BE2C (cell line): ENCODE data around the gene CEACAM1.
"Not testable (repeated sequence)": the region's sequence is repeated elsewhere in the genome, so short reads cannot be mapped to it uniquely, and the experiment has no call there.

Experiments
- DNase-seq: peaks from one replicate; pipeline ENCODE4 v3.0.0-alpha.2; 2020
- H3K27me3 ChIP-seq: fragments of 250-450 bp; sonication (Bioruptor Pico); 2 replicates; pipeline ENCODE4 v1.5.1; 2020; ENCODE audit warnings: mild to moderate bottlenecking
- H3K36me3 ChIP-seq: fragments of 250-450 bp; sonication (Bioruptor Pico); 2 replicates; pipeline ENCODE4 v1.5.1; 2020; ENCODE audit warnings: mild to moderate bottlenecking
- H3K4me1 ChIP-seq: fragments of 250-450 bp; sonication (Bioruptor Pico); 2 replicates; pipeline ENCODE4 v1.5.1; 2020
- H3K4me3 ChIP-seq: 2 replicates; pipeline ENCODE4 v1.5.1; 2011; ENCODE audit warnings: low read depth, low read length
- H3K9me3 ChIP-seq: fragments of 250-450 bp; sonication (Bioruptor Pico); 2 replicates; pipeline ENCODE4 v1.5.1; 2020
- CTCF ChIP-seq: IDR thresholded peaks from 2 replicates; pipeline ENCODE4 v1.5.1; 2012; ENCODE audit warnings: mild to moderate bottlenecking, low read depth, low read length

CEACAM1 gene

GRCh38 chr19:42495663-42496062, 32.6 kb downstream of the CEACAM1 start:
- no peak for TF ChIP-seq CTCF
- peaks cover 14% of the 10 kb centered on the region for H3K27me3 ChIP-seq
- H3K4me3 ChIP-seq = no peak overlapping the region
- no peaks in the 10 kb centered on the region for H3K36me3 ChIP-seq
- H3K9me3 ChIP-seq = no peaks in the 10 kb centered on the region
- H3K4me1 ChIP-seq = no peaks in the 10 kb centered on the region
- no peak for DNase-seq

- no peak for DNase-seq
- H3K36me3 ChIP-seq = no peaks in the 10 kb centered on the region
- no peaks in the 10 kb centered on the region for H3K4me1 ChIP-seq
- no peak for TF ChIP-seq CTCF
- H3K4me3 ChIP-seq = no peak overlapping the region
- peaks cover 14% of the 10 kb centered on the region for H3K27me3 ChIP-seq
- H3K9me3 ChIP-seq = no peaks in the 10 kb centered on the region
Measured at GRCh38 chr19:42494321-42494720, 34.0 kb downstream of the CEACAM1 start.

- DNase-seq = no peak
- H3K36me3 ChIP-seq = no peaks in the 10 kb centered on the region
- peaks cover 14% of the 10 kb centered on the region; the same call in 1 of the 2 replicates for H3K27me3 ChIP-seq
- H3K4me3 ChIP-seq = no peak overlapping the region
- no peaks in the 10 kb centered on the region for H3K4me1 ChIP-seq
- no peak for TF ChIP-seq CTCF
- H3K9me3 ChIP-seq = no peaks in the 10 kb centered on the region
Measured at GRCh38 chr19:42488783-42489521, 39.3 kb downstream of the CEACAM1 start.

GRCh38 chr19:42487798-42488178, 40.5 kb downstream of the CEACAM1 start:
- no peaks in the 10 kb centered on the region for H3K36me3 ChIP-seq
- H3K4me3 ChIP-seq = no peak overlapping the region
- peaks cover 14% of the 10 kb centered on the region; the same call in 1 of the 2 replicates for H3K27me3 ChIP-seq
- H3K9me3 ChIP-seq = no peaks in the 10 kb centered on the region
- DNase-seq = no peak
- H3K4me1 ChIP-seq = no peaks in the 10 kb centered on the region
- TF ChIP-seq CTCF = no peak

GRCh38 chr19:42487032-42487797, 41.1 kb downstream of the CEACAM1 start:
- no peaks in the 10 kb centered on the region for H3K4me1 ChIP-seq
- H3K27me3 ChIP-seq = peaks cover 14% of the 10 kb centered on the region; the same call in 1 of the 2 replicates
- no peak overlapping the region for H3K4me3 ChIP-seq
- DNase-seq = no peak
- H3K36me3 ChIP-seq = no peaks in the 10 kb centered on the region
- no peaks in the 10 kb centered on the region for H3K9me3 ChIP-seq
- TF ChIP-seq CTCF = no peak

GRCh38 chr19:42485036-42485435, 43.2 kb downstream of the CEACAM1 start:
- not testable (repeated sequence) for H3K4me1 ChIP-seq, DNase-seq, H3K9me3 ChIP-seq

More at GRCh38 chr19:42485036-42485435, 43.2 kb downstream of the CEACAM1 start:
- peaks cover 10% of the 10 kb centered on the region; the same call in 1 of the 2 replicates for H3K27me3 ChIP-seq
- H3K4me3 ChIP-seq, H3K36me3 ChIP-seq: not testable (repeated sequence)
